HEK293T (cell line): Measurements from ENCODE around the gene KLHL41.
A peak's percentile ranks its signal among the peaks of the same experiment; 100 is the strongest.
"Not testable (repeated sequence)": the region's sequence is repeated elsewhere in the genome, so short reads cannot be mapped to it uniquely, and the experiment has no call there.

Experiments
- CTCF ChIA-PET: fragments of 350-600 bp; formaldehyde crosslinking; extraction: SDS; loops from one replicate; lab custom pipeline; 2021; ENCODE audit warnings: antibody characterized with exemption, inconsistent platforms; lab: Yijun Ruan, JAX
- POLR2A ChIA-PET: fragments of 350-600 bp; formaldehyde crosslinking; extraction: SDS; loops from one replicate; lab custom pipeline; 2020; ENCODE audit warnings: antibody characterized with exemption, inconsistent platforms; lab: Yijun Ruan, JAX
- DNase-seq: peaks from one replicate; pipeline ENCODE4 v3.0.0; 2012; ENCODE audit warnings: mixed read lengths; ENCODE audit errors: extremely low spot score
- ARNT ChIP-seq: fragments of 450-650 bp; IDR thresholded peaks from 2 replicates; pipeline ENCODE4 v1.6.1; 2017; ENCODE audit warnings: mild to moderate bottlenecking
- BHLHE40 ChIP-seq: fragments of 450-650 bp; IDR thresholded peaks from 2 replicates; pipeline ENCODE4 v1.6.1; 2016; ENCODE audit warnings: mild to moderate bottlenecking, moderate library complexity, borderline replicate concordance
- CTBP1 ChIP-seq: fragments of 450-650 bp; IDR thresholded peaks from 2 replicates; pipeline ENCODE4 v1.6.1; 2016; ENCODE audit warnings: borderline replicate concordance
- ELF4 ChIP-seq: fragments of 450-650 bp; IDR thresholded peaks from 2 replicates; pipeline ENCODE4 v1.6.1; 2017; ENCODE audit warnings: antibody characterized with exemption
- FOXA1 ChIP-seq: fragments of 450-650 bp; IDR thresholded peaks from 2 replicates; pipeline ENCODE4 v1.6.1; 2016; ENCODE audit warnings: mild to moderate bottlenecking
- FOXK2 ChIP-seq: fragments of 450-650 bp; IDR thresholded peaks from 2 replicates; pipeline ENCODE4 v1.6.1; 2016; ENCODE audit warnings: mild to moderate bottlenecking
- FOXM1 ChIP-seq: fragments of 450-650 bp; IDR thresholded peaks from 2 replicates; pipeline ENCODE4 v1.6.1; 2017; ENCODE audit warnings: mild to moderate bottlenecking, borderline replicate concordance
- HDGF ChIP-seq: fragments of 450-650 bp; IDR thresholded peaks from 2 replicates; pipeline ENCODE4 v1.6.1; 2017; ENCODE audit warnings: antibody characterized with exemption, borderline replicate concordance
- L3MBTL2 ChIP-seq: fragments of 450-650 bp; conservative IDR thresholded peaks from 2 replicates; pipeline ENCODE4 v1.6.1; 2016; ENCODE audit warnings: mild to moderate bottlenecking
- LEF1 ChIP-seq: fragments of 450-650 bp; IDR thresholded peaks from 2 replicates; pipeline ENCODE4 v1.6.1; 2017; ENCODE audit warnings: mild to moderate bottlenecking, borderline replicate concordance
- NFRKB ChIP-seq: fragments of 450-650 bp; IDR thresholded peaks from 2 replicates; pipeline ENCODE4 v1.6.1; 2016; ENCODE audit warnings: mild to moderate bottlenecking, moderate library complexity
- PKNOX1 ChIP-seq: fragments of 450-650 bp; IDR thresholded peaks from 2 replicates; pipeline ENCODE4 v1.6.1; 2016
- SP1 ChIP-seq: fragments of 450-650 bp; IDR thresholded peaks from 2 replicates; pipeline ENCODE4 v1.6.1; 2017
- SUZ12 ChIP-seq: fragments of 450-650 bp; IDR thresholded peaks from 2 replicates; pipeline ENCODE4 v1.6.1; 2016; ENCODE audit warnings: mild to moderate bottlenecking
- TARDBP ChIP-seq: fragments of 450-650 bp; IDR thresholded peaks from 2 replicates; pipeline ENCODE4 v1.6.1; 2016
- ZNF384 ChIP-seq: fragments of 450-650 bp; IDR thresholded peaks from 2 replicates; pipeline ENCODE4 v1.6.1; 2016

The KLHL41 gene

GRCh38 chr2:169511818-169512217 is 2.3 kb downstream of the KLHL41 start:
- CTCF ChIA-PET: no interaction called here

GRCh38 chr2:169512525-169512924 is 3.0 kb downstream of the KLHL41 start:
- DNase-seq: no peak
- CTCF ChIA-PET: no interaction called here
- TF ChIP-seq HDGF (no peak), FOXM1 (no peak), SUZ12 (no peak), ARNT (no peak), SP1 (no peak), FOXA1 (no peak), ELF4 (no peak), TARDBP (no peak), L3MBTL2 (no peak), NFRKB (no peak), PKNOX1 (no peak), ZNF384 (no peak), LEF1 (no peak)
- POLR2A ChIA-PET: no interaction called here

More at GRCh38 chr2:169511818-169512217, 2.3 kb downstream of the KLHL41 start:
- POLR2A ChIA-PET: no interaction called here
- no peak for TF ChIP-seq PKNOX1
- TF ChIP-seq BHLHE40: no peak
- no peak for TF ChIP-seq L3MBTL2
- no peak for TF ChIP-seq NFRKB
- no peak for TF ChIP-seq FOXK2
- TF ChIP-seq TARDBP: no peak
- TF ChIP-seq ARNT: no peak
- no peak for TF ChIP-seq HDGF
- no peak for TF ChIP-seq SP1
- TF ChIP-seq ZNF384: no peak
- no peak for TF ChIP-seq FOXM1
- no peak for TF ChIP-seq CTBP1
- TF ChIP-seq SUZ12: no peak
- TF ChIP-seq ELF4: no peak
- DNase-seq: peak; percentile 32

GRCh38 chr2:169513094-169513493 is 3.6 kb downstream of the KLHL41 start:
- no peak for DNase-seq
- ChIA-PET CTCF (no interaction called here), POLR2A (no interaction called here)
- TF ChIP-seq BHLHE40: no peak
- TF ChIP-seq FOXM1: no peak
- TF ChIP-seq TARDBP: no peak
- no peak for TF ChIP-seq ARNT
- TF ChIP-seq LEF1: no peak
- TF ChIP-seq ZNF384: no peak
- no peak for TF ChIP-seq FOXA1
- TF ChIP-seq HDGF: no peak
- no peak for TF ChIP-seq CTBP1
- TF ChIP-seq PKNOX1: no peak
- no peak for TF ChIP-seq SP1
- no peak for TF ChIP-seq ELF4

- TF ChIP-seq PKNOX1 (peak; percentile 76), TARDBP (no peak)
- CTCF ChIA-PET: interaction anchor here (0.8 kb wide), 1 partner anchor 47 kb away, joined by 3 read pairs; no protein-coding TSS in a partner anchor
- no peak for DNase-seq
- POLR2A ChIA-PET: no interaction called here
Measured at GRCh38 chr2:169513926-169514325, 4.4 kb downstream of the KLHL41 start.

- DNase-seq, POLR2A ChIA-PET: not testable (repeated sequence)
- CTCF ChIA-PET: interaction anchor here (0.8 kb wide), 1 partner anchor 46 kb away, joined by 3 read pairs; no protein-coding TSS in a partner anchor
- TF ChIP-seq ZNF384 (peak; percentile 49; the same call in 1 of the 2 replicates), PKNOX1 (peak; percentile 80)
Measured at GRCh38 chr2:169514758-169515157, 5.3 kb downstream of the KLHL41 start.

- DNase-seq, POLR2A ChIA-PET: not testable (repeated sequence)
- CTCF ChIA-PET: interaction anchor here (0.6 kb wide), 1 partner anchor 26 kb away, joined by 4 read pairs; no protein-coding TSS in a partner anchor
Measured at GRCh38 chr2:169516488-169516995, 7.0 kb downstream of the KLHL41 start.
